HG02870 (cell line): ENCODE results near the gene TRIL.

Experiments
- ATAC-seq: cut with Tn5 transposase; IDR thresholded peaks from one replicate; pipeline ENCODE4 v1.9.1; 2021; ENCODE audit warnings: mild to moderate bottlenecking, moderate library complexity; ENCODE audit not compliant: unreplicated experiment

TRIL gene

GRCh38 chr7:28983396-28984190, 25.5 kb upstream of the TRIL start:
- ATAC-seq, result no peak

GRCh38 chr7:28981161-28981465, 23.0 kb upstream of the TRIL start:
- no peak for ATAC-seq

GRCh38 chr7:28980451-28981160, 22.5 kb upstream of the TRIL start:
- ATAC-seq, result no peak

GRCh38 chr7:28979776-28980175, 21.6 kb upstream of the TRIL start:
- ATAC-seq, result no peak

GRCh38 chr7:28977881-28978280, 19.8 kb upstream of the TRIL start:
- no peak for ATAC-seq

GRCh38 chr7:28976022-28976421, 17.9 kb upstream of the TRIL start:
- no peak for ATAC-seq

GRCh38 chr7:28973591-28973990, 15.5 kb upstream of the TRIL start:
- ATAC-seq, result no peak

- no peak for ATAC-seq
These were observed 5.9 kb upstream of the TRIL start for GRCh38 chr7:28964056-28964455.

- no peak for ATAC-seq
These were observed 3.8 kb upstream of the TRIL start for GRCh38 chr7:28961972-28962371.

- no peak for ATAC-seq
These were observed 2.1 kb upstream of the TRIL start for GRCh38 chr7:28960071-28960840.

GRCh38 chr7:28958980-28959347, 834 bp upstream of the TRIL start:
- no peak for ATAC-seq

- ATAC-seq, result no peak
These were observed 337 bp downstream of the TRIL start for GRCh38 chr7:28957751-28958234.

GRCh38 chr7:28957064-28957750, 923 bp downstream of the TRIL start:
- ATAC-seq, result no peak

- ATAC-seq, result no peak
These were observed 1.5 kb downstream of the TRIL start for GRCh38 chr7:28956608-28957063.

- no peak for ATAC-seq
These were observed 2.2 kb downstream of the TRIL start for GRCh38 chr7:28955718-28956607.

- ATAC-seq, result no peak
These were observed 2.8 kb downstream of the TRIL start for GRCh38 chr7:28955356-28955717.

- no peak for ATAC-seq
These were observed 3.2 kb downstream of the TRIL start for GRCh38 chr7:28954946-28955345.

- ATAC-seq, result no peak
These were observed 3.7 kb downstream of the TRIL start for GRCh38 chr7:28954471-28954870.

GRCh38 chr7:28953633-28954032, 4.5 kb downstream of the TRIL start:
- no peak for ATAC-seq

GRCh38 chr7:28942168-28942567, 16.0 kb downstream of the TRIL start:
- no peak for ATAC-seq
